Measurements from ENCODE around the gene CNTRL.
"Not testable (repeated sequence)": the region's sequence is repeated elsewhere in the genome, so short reads cannot be mapped to it uniquely, and the experiment has no call there.

CNTRL gene

GRCh38 chr9:121074370-121075250 lies at the start of gene CNTRL:
Gene CNTRL, plus strand, starts transcription at chr9:121074955. Its CDS starts 13,372 bp downstream, at chr9:121088327.
- DNase-seq (ENCODE audit: low read depth): peak; percentile 66

GRCh38 chr9:121026260-121026691 lies 48.5 kb upstream of the CNTRL start:
- DNase-seq (ENCODE audit: low read depth): peak; percentile 14

More at GRCh38 chr9:121074370-121075250, at the start of gene CNTRL:
- H3K4me3 ChIP-seq (ENCODE audit: low read depth, low read length): peak within 1 kb of the TSS; percentile 83

GRCh38 chr9:121026768-121027167 lies 48.0 kb upstream of the CNTRL start:
- no peak for DNase-seq (ENCODE audit: low read depth)
- no peak overlapping the region for H3K4me3 ChIP-seq (ENCODE audit: low read depth, low read length)

More at GRCh38 chr9:121026260-121026691, 48.5 kb upstream of the CNTRL start:
- H3K4me3 ChIP-seq (ENCODE audit: low read depth, low read length): no peak overlapping the region

- not testable (repeated sequence) for DNase-seq (ENCODE audit: low read depth)
Observed at GRCh38 chr9:121028285-121028684, 46.5 kb upstream of the CNTRL start.

GRCh38 chr9:121029469-121029868 lies 45.3 kb upstream of the CNTRL start:
- DNase-seq (ENCODE audit: low read depth): no peak
- H3K4me3 ChIP-seq (ENCODE audit: low read depth, low read length): no peak overlapping the region

More at GRCh38 chr9:121028285-121028684, 46.5 kb upstream of the CNTRL start:
- H3K4me3 ChIP-seq (ENCODE audit: low read depth, low read length): not testable (repeated sequence)

- H3K4me3 ChIP-seq (ENCODE audit: low read depth, low read length): no peak overlapping the region
- no peak for DNase-seq (ENCODE audit: low read depth)
Observed at GRCh38 chr9:121034529-121034928, 40.2 kb upstream of the CNTRL start.

- not testable (repeated sequence) for H3K4me3 ChIP-seq (ENCODE audit: low read depth, low read length); DNase-seq (ENCODE audit: low read depth)
Observed at GRCh38 chr9:121035717-121036116, 39.0 kb upstream of the CNTRL start.

- no peak for DNase-seq (ENCODE audit: low read depth)
- H3K4me3 ChIP-seq (ENCODE audit: low read depth, low read length): no peak overlapping the region
Observed at GRCh38 chr9:121038362-121038761, 36.4 kb upstream of the CNTRL start.

- no peak overlapping the region for H3K4me3 ChIP-seq (ENCODE audit: low read depth, low read length)
- no peak for DNase-seq (ENCODE audit: low read depth)
Observed at GRCh38 chr9:121038804-121039203, 36.0 kb upstream of the CNTRL start.

- no peak for DNase-seq (ENCODE audit: low read depth)
- no peak overlapping the region for H3K4me3 ChIP-seq (ENCODE audit: low read depth, low read length)
Observed at GRCh38 chr9:121048175-121048574, 26.6 kb upstream of the CNTRL start.

- H3K4me3 ChIP-seq (ENCODE audit: low read depth, low read length): no peak overlapping the region
- DNase-seq (ENCODE audit: low read depth): no peak
Observed at GRCh38 chr9:121048618-121049017, 26.1 kb upstream of the CNTRL start.

- DNase-seq (ENCODE audit: low read depth): no peak
- no peak within 1 kb of the TSS for H3K4me3 ChIP-seq (ENCODE audit: low read depth, low read length)
Observed at GRCh38 chr9:121050128-121050988, 24.4 kb upstream of the CNTRL start, which contains the start of gene C5. Gene C5, minus strand, starts transcription at chr9:121050275. Its CDS starts 29 bp downstream, at chr9:121050246.

- DNase-seq (ENCODE audit: low read depth): no peak
- no peak overlapping the region for H3K4me3 ChIP-seq (ENCODE audit: low read depth, low read length)
Observed at GRCh38 chr9:121053544-121053943, 21.2 kb upstream of the CNTRL start.

- no peak for DNase-seq (ENCODE audit: low read depth)
- H3K4me3 ChIP-seq (ENCODE audit: low read depth, low read length): no peak overlapping the region
Observed at GRCh38 chr9:121055642-121056143, 19.1 kb upstream of the CNTRL start.

- no peak overlapping the region for H3K4me3 ChIP-seq (ENCODE audit: low read depth, low read length)
- no peak for DNase-seq (ENCODE audit: low read depth)
Observed at GRCh38 chr9:121057821-121058220, 16.9 kb upstream of the CNTRL start.

GRCh38 chr9:121059513-121059912 lies 15.2 kb upstream of the CNTRL start:
- no peak for DNase-seq (ENCODE audit: low read depth)
- H3K4me3 ChIP-seq (ENCODE audit: low read depth, low read length): no peak overlapping the region

GRCh38 chr9:121059998-121060636 lies 14.6 kb upstream of the CNTRL start:
- no peak overlapping the region for H3K4me3 ChIP-seq (ENCODE audit: low read depth, low read length)
- no peak for DNase-seq (ENCODE audit: low read depth)

- DNase-seq (ENCODE audit: low read depth): no peak
- H3K4me3 ChIP-seq (ENCODE audit: low read depth, low read length): no peak overlapping the region
Observed at GRCh38 chr9:121066850-121067249, 7.9 kb upstream of the CNTRL start.

GRCh38 chr9:121067640-121068039 lies 7.1 kb upstream of the CNTRL start:
- no peak for DNase-seq (ENCODE audit: low read depth)
- H3K4me3 ChIP-seq (ENCODE audit: low read depth, low read length): no peak overlapping the region

Data from skeletal muscle cell (primary cell).